CD14-positive monocyte (primary cell): ENCODE results near the gene RPL36A. TPM values are rescaled to one million over a fixed set of nuclear protein-coding genes. Genes with fewer than 3 reads are reported as not detected.
A peak's percentile ranks its signal among the peaks of the same experiment; 100 is the strongest.

Source experiments
- DNase-seq, 3 donors: peaks; one replicate each; pipeline ENCODE4 v3.0.0-alpha.2; 2011 to 2022
- H2AFZ ChIP-seq: 2 replicates; pipeline ENCODE4 v1.6.0; 2012; ENCODE audit warnings: mild to moderate bottlenecking, low read depth, low read length, inconsistent platforms; ENCODE audit not compliant: insufficient read depth, poor library complexity, severe bottlenecking
- H3K27ac ChIP-seq, 2 donors: 1 replicate in 1 of 2; 2 replicates in 1 of 2; pipeline ENCODE4 v1.5.1; 2012 to 2013; ENCODE audit warnings: low read length in 2 of 2, control low read depth in 1 of 2, inconsistent platforms in 1 of 2, low read depth in 1 of 2, mild to moderate bottlenecking in 1 of 2
- H3K27me3 ChIP-seq, 2 donors: one replicate each; pipeline versions ENCODE4 v1.6.0 to v1.6.1; 2011 to 2013; ENCODE audit warnings: low read length in 2 of 2; ENCODE audit not compliant: control insufficient read depth in 2 of 2, insufficient read depth in 2 of 2
- H3K36me3 ChIP-seq, 2 donors: replicated peaks in 1 of 2; 1 replicate in 1 of 2; 2 replicates in 1 of 2; pipeline versions ENCODE4 v1.5.1 to v1.6.1; 2012 to 2013; ENCODE audit warnings: low read length in 2 of 2, control low read depth in 1 of 2, inconsistent platforms in 1 of 2, mild to moderate bottlenecking in 1 of 2; ENCODE audit not compliant: insufficient read depth in 2 of 2, control insufficient read depth in 1 of 2
- H3K4me1 ChIP-seq, 2 donors: 1 replicate in 1 of 2; 2 replicates in 1 of 2; pipeline versions ENCODE4 v1.5.1 to v1.6.1; 2012 to 2013; ENCODE audit warnings: low read length in 2 of 2, control low read depth in 1 of 2, inconsistent platforms in 1 of 2, mild to moderate bottlenecking in 1 of 2, moderate library complexity in 1 of 2; ENCODE audit not compliant: insufficient read depth in 2 of 2, control insufficient read depth in 1 of 2
- H3K4me2 ChIP-seq: replicated peaks from 2 replicates; pipeline ENCODE3; 2012; ENCODE audit warnings: low read length, moderate library complexity, mild to moderate bottlenecking; ENCODE audit not compliant: poor library complexity, severe bottlenecking; ENCODE audit errors: extremely low read depth
- H3K4me3 ChIP-seq, 3 experiments: fragments of 200-600 bp in 1 of 3; sonication (generic) in 1 of 3; replicated peaks in 1 of 3; 1 replicate in 2 of 3; 2 replicates in 1 of 3; pipeline ENCODE4 v1.5.1; 2011 to 2013; ENCODE audit warnings: low read length in 3 of 3, mild to moderate bottlenecking in 3 of 3, control low read depth in 2 of 3, low read depth in 2 of 3, inconsistent platforms in 1 of 3, moderate library complexity in 1 of 3
- H3K79me2 ChIP-seq: 2 replicates; pipeline ENCODE4 v1.6.0; 2012; ENCODE audit warnings: mild to moderate bottlenecking, control low read depth, inconsistent platforms, low read length, moderate library complexity; ENCODE audit not compliant: insufficient read depth
- H3K9ac ChIP-seq: 2 replicates; pipeline ENCODE4 v1.6.0; 2017; ENCODE audit warnings: low read length, mild to moderate bottlenecking; ENCODE audit not compliant: insufficient read depth, poor library complexity, severe bottlenecking
- H3K9me3 ChIP-seq, 2 donors: replicated peaks in 1 of 2; 1 replicate in 1 of 2; 2 replicates in 1 of 2; pipeline versions ENCODE4 v1.5.1 to v1.6.1; 2012 to 2013; ENCODE audit warnings: low read length in 2 of 2, control low read depth in 1 of 2; ENCODE audit not compliant: control insufficient read depth in 1 of 2, insufficient read depth in 1 of 2
- H4K20me1 ChIP-seq: 2 replicates; pipeline ENCODE4 v1.6.0; 2012; ENCODE audit warnings: mild to moderate bottlenecking, low read length, control low read depth, moderate library complexity; ENCODE audit not compliant: insufficient read depth
- H3K27ac Mint-ChIP-seq, 7 donors: one replicate each; pipeline ENCODE4 v1.8.0; 2020; ENCODE audit warnings: mild to moderate bottlenecking in 7 of 7, mixed read lengths in 7 of 7, moderate library complexity in 6 of 7, inconsistent platforms in 2 of 7
- H3K27me3 Mint-ChIP-seq, 3 donors: one replicate each; pipeline ENCODE4 v1.8.0; 2021 to 2022; ENCODE audit warnings: low read depth in 3 of 3, mild to moderate bottlenecking in 3 of 3, mixed read lengths in 3 of 3, moderate library complexity in 3 of 3, inconsistent platforms in 1 of 3
- H3K36me3 Mint-ChIP-seq, 2 donors: one replicate each; pipeline ENCODE4 v1.8.0; 2020; ENCODE audit warnings: mixed read lengths in 2 of 2, inconsistent platforms in 1 of 2, mild to moderate bottlenecking in 1 of 2
- H3K4me1 Mint-ChIP-seq: one replicate; pipeline ENCODE4 v1.8.0; 2020; ENCODE audit warnings: mild to moderate bottlenecking, mixed read lengths
- H3K4me3 Mint-ChIP-seq, 2 donors: one replicate each; pipeline ENCODE4 v1.8.0; 2020; ENCODE audit warnings: mild to moderate bottlenecking in 2 of 2, mixed read lengths in 2 of 2, moderate library complexity in 1 of 2
- H3K9me3 Mint-ChIP-seq, 7 donors: one replicate each; pipeline ENCODE4 v1.8.0; 2020 to 2022; ENCODE audit warnings: mixed read lengths in 7 of 7, mild to moderate bottlenecking in 6 of 7, moderate library complexity in 6 of 7, inconsistent platforms in 2 of 7
- WGBS: methylation state at CpG from one replicate; pipeline ENCODE4 v1.1.5; 2013; ENCODE audit warnings: missing lambda C conversion rate; ENCODE audit not compliant: insufficient coverage; 5-methylcytosine and 5-hydroxymethylcytosine counted together
- intact Hi-C, 2 donors: fragments of 100-400 bp; cut with micrococcal nuclease; formaldehyde crosslinking; loops; one replicate each; pipeline versions ENCODE4 v1.15.0 to v1.15.1; 2023
- polyA plus RNA-seq, 3 donors: library from polyadenylated mRNA; depleted of rRNA in 1 of 3; unstranded in 2 of 3; stranded (reverse) in 1 of 3; fragments of 300-500 nt in 2 of 3; fragments of >200 nt in 1 of 3; fragmentation: Illumina TruSeq in 2 of 3; gene quantifications; 1 replicate in 2 of 3; 2 replicates in 1 of 3; pipeline ENCODE4 v1.2.3, GENCODE V29; 2012 to 2021
- TF ChIP-seq, protein P1 (sequence below): fragments of 200-600 bp; IDR thresholded peaks from one replicate; pipeline ENCODE4 v1.8.0; 2022; ENCODE audit warnings: antibody characterized with exemption, mild to moderate bottlenecking

The RPL36A gene
- polyA plus RNA-seq, 3 donors = 833 to 2,390 (median 875) TPM

DNA sequence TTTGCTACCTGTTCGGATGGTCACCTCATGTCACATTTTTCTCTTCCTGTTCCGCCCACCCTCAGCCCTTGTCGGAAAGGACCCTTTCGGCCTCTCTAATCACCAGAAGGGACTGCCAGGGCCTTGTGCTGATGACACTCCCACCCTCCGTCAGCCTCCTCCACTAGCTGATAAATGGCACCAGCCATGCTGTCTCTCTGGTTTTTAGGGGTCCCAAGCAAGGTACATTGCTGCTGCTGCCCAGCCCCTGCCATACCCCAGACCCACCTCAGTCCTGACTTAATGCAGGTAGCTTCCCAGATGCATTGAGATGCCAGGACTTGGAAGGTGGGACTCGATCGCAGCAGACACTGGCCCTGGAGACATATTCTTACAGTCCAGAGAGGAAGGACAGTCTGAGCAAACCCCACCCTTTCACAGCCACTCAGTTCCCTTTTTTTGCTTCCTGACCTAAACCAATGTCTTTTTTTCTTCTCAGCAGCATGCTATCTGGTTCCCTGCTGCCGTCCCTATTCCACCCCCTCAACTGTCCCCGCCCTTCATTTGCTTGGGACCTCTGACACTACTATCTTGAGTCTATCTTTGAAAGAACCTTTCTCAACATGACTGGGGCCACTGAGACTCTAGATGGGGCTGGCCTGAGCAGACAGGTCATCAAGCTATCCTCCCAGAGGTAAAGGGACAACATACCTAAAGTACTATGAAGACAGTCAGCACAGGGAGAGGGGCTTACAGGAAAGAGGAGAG is 4.8 kb upstream of the RPL36A start, which contains the start of gene BTK:
Gene BTK (minus strand): TSS at position 397 of the 747 bp plus-strand sequence. CDS start 10,907 bp downstream, outside the sequence.
- DNase-seq = peak; percentile 51 to 67 (median 62)
- intact Hi-C loops = no loop called here
- peak within 1 kb of the TSS; percentile 74 for H3K4me2 ChIP-seq
- peak within 1 kb of the TSS; percentile 74 to 87 for H3K27ac ChIP-seq
- Mint-ChIP-seq H3K36me3 (no peaks in the 10 kb centered on the region), H3K27me3 (peaks cover 0 to 3% (median 0%) of the 10 kb centered on the region in 3 donors), H3K4me1 (peaks cover 35% of the 10 kb centered on the region), H3K4me3 (peak within 1 kb of the TSS; percentile 86 to 98), H3K27ac (peak within 1 kb of the TSS; percentile 92 to 98 (median 95)), H3K9me3 (peaks cover 0 to 6% (median 0%) of the 10 kb centered on the region in 7 donors)
- 3% methylated on average over 5 of the region's 9 CpGs for WGBS
- TF ChIP-seq, protein P1, sequence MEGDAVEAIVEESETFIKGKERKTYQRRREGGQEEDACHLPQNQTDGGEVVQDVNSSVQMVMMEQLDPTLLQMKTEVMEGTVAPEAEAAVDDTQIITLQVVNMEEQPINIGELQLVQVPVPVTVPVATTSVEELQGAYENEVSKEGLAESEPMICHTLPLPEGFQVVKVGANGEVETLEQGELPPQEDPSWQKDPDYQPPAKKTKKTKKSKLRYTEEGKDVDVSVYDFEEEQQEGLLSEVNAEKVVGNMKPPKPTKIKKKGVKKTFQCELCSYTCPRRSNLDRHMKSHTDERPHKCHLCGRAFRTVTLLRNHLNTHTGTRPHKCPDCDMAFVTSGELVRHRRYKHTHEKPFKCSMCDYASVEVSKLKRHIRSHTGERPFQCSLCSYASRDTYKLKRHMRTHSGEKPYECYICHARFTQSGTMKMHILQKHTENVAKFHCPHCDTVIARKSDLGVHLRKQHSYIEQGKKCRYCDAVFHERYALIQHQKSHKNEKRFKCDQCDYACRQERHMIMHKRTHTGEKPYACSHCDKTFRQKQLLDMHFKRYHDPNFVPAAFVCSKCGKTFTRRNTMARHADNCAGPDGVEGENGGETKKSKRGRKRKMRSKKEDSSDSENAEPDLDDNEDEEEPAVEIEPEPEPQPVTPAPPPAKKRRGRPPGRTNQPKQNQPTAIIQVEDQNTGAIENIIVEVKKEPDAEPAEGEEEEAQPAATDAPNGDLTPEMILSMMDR = no peak
- H3K4me1 ChIP-seq = peaks cover 41 to 52% of the 10 kb centered on the region in 2 donors
- peaks cover 5% of the 10 kb centered on the region for H4K20me1 ChIP-seq
- peaks cover 50% of the 10 kb centered on the region for H3K79me2 ChIP-seq
- peak within 1 kb of the TSS; percentile 66 to 88 (median 82) for H3K4me3 ChIP-seq
- H3K36me3 ChIP-seq = no peaks in the 10 kb centered on the region
- H3K9me3 ChIP-seq = no peaks in the 10 kb centered on the region
- no peaks in the 10 kb centered on the region for H3K27me3 ChIP-seq
- peak within 1 kb of the TSS; percentile 65 for H3K9ac ChIP-seq
- peak within 1 kb of the TSS; percentile 80 for H2AFZ ChIP-seq

DNA sequence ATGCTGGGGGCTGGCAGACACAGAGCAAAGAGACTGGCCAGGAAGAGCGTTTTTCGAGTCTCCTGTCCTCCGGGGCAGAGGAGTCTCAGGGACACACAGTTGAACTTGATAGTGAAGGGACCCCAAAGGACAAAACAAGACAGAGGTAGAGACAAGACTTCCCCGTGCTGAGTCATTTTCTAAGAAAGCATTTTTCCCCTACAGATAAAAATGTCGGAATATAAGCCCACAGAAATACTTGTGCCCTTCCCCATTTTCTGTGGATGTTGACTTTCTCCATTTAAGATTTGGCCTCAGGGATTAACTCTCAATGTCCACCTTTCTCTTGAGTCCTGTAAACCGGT is 4.3 kb upstream of the RPL36A start:
- H3K4me1 Mint-ChIP-seq = peaks cover 35% of the 10 kb centered on the region
- H3K27me3 Mint-ChIP-seq = peaks cover 0 to 3% (median 0%) of the 10 kb centered on the region in 3 donors
- Histone ChIP-seq H3K4me2 (peak overlapping the region; percentile 74), H2AFZ (peak overlapping the region; percentile 80), H3K79me2 (peaks cover 50% of the 10 kb centered on the region), H3K9ac (peak overlapping the region; percentile 65), H3K9me3 (no peaks in the 10 kb centered on the region), H3K4me3 (peak overlapping the region; percentile 1 to 88 (median 82)), H3K36me3 (no peaks in the 10 kb centered on the region), H3K27me3 (no peaks in the 10 kb centered on the region), H3K27ac (peak overlapping the region; percentile 74 to 87), H4K20me1 (peaks cover 5% of the 10 kb centered on the region), H3K4me1 (peaks cover 43 to 54% of the 10 kb centered on the region in 2 donors)
- H3K4me3 Mint-ChIP-seq = peak overlapping the region; percentile 86 to 98
- intact Hi-C loops = no loop called here
- no peaks in the 10 kb centered on the region for H3K36me3 Mint-ChIP-seq
- peaks cover 0 to 9% (median 0%) of the 10 kb centered on the region in 7 donors for H3K9me3 Mint-ChIP-seq
- H3K27ac Mint-ChIP-seq = peak overlapping the region; percentile 91 to 98 (median 94)
- TF ChIP-seq, protein P1 = no peak
- no peak for DNase-seq
- no CpG with 5 or more reads among the region's 6 CpGs for WGBS
